HG03196 (cell line): ENCODE measurements around the gene FOXN1.

Experiments
- ATAC-seq: cut with Tn5 transposase; IDR thresholded peaks from one replicate; pipeline ENCODE4 v1.9.1; 2021; ENCODE audit not compliant: unreplicated experiment

Gene FOXN1

GRCh38 chr17:28477928-28478327 is 28.2 kb upstream of the FOXN1 start:
- no peak for ATAC-seq

- ATAC-seq, result no peak
Observed at GRCh38 chr17:28478712-28479615, 27.2 kb upstream of the FOXN1 start.

GRCh38 chr17:28480278-28480677 is 25.9 kb upstream of the FOXN1 start:
- ATAC-seq, result no peak

- no peak for ATAC-seq
Observed at GRCh38 chr17:28480799-28481571, 25.2 kb upstream of the FOXN1 start.

- ATAC-seq, result no peak
Observed at GRCh38 chr17:28482551-28483199, 23.5 kb upstream of the FOXN1 start.

- no peak for ATAC-seq
Observed at GRCh38 chr17:28484296-28484695, 21.9 kb upstream of the FOXN1 start.

GRCh38 chr17:28485049-28485448 is 21.1 kb upstream of the FOXN1 start:
- ATAC-seq, result no peak

GRCh38 chr17:28487881-28488532 is 18.1 kb upstream of the FOXN1 start:
- ATAC-seq, result no peak

- ATAC-seq, result no peak
Observed at GRCh38 chr17:28488533-28489276, 17.4 kb upstream of the FOXN1 start.

GRCh38 chr17:28491286-28491685 is 14.9 kb upstream of the FOXN1 start:
- no peak for ATAC-seq

GRCh38 chr17:28491860-28492259 is 14.3 kb upstream of the FOXN1 start:
- ATAC-seq, result no peak

GRCh38 chr17:28492352-28493310 is 13.5 kb upstream of the FOXN1 start:
- no peak for ATAC-seq

- no peak for ATAC-seq
Observed at GRCh38 chr17:28493460-28493859, 12.7 kb upstream of the FOXN1 start.

GRCh38 chr17:28494445-28495188 is 11.5 kb upstream of the FOXN1 start:
- ATAC-seq, result no peak

- ATAC-seq, result no peak
Observed at GRCh38 chr17:28495635-28496034, 10.5 kb upstream of the FOXN1 start.

GRCh38 chr17:28497931-28498330 is 8.2 kb upstream of the FOXN1 start:
- ATAC-seq, result no peak

GRCh38 chr17:28498652-28499363 is 7.3 kb upstream of the FOXN1 start:
- no peak for ATAC-seq

- ATAC-seq, result no peak
Observed at GRCh38 chr17:28499364-28499664, 6.8 kb upstream of the FOXN1 start.
